ENCODE results near the gene ASXL1.
"Not testable (repeated sequence)": the region's sequence is repeated elsewhere in the genome, so short reads cannot be mapped to it uniquely, and the experiment has no call there.

The ASXL1 gene

DNA sequence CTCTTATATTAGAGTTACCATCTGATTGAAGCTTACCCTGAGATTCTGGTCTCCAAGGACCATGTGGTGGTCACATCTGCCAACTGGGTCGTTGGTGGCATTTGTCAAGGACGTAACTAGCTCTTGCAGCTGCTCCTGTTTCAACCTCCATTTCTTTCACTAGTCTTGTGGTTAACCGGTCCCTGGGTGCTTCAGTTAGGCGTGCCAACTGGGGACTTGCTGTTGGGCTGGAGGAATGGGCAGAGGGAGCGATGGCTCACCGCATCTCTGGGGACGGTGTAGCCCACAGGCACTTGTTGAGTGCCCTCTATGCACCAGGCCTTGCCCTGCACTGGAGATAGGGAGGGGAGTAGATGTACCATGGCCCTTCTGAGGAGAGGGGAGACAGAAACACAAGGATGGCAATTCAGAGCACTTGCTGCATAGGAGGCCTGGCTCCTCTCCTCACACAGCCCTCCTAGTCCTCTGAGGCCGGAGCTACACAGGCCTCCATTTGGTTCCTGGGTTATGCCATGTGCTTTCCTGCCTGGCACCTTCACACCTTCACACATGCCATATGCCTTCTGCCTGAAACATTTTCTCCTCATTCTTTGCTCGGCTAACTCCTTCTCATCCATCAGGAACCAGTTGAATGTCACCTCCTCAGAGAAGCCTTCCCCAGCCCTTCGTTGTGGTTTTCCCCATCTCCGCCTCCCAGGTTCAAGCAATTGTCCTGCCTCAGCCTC is 20.0 kb upstream of the ASXL1 start:
- no peak for DNase-seq

- DNase-seq = no peak
Measured at GRCh38 chr20:32338665-32339064, 19.5 kb upstream of the ASXL1 start.

DNA sequence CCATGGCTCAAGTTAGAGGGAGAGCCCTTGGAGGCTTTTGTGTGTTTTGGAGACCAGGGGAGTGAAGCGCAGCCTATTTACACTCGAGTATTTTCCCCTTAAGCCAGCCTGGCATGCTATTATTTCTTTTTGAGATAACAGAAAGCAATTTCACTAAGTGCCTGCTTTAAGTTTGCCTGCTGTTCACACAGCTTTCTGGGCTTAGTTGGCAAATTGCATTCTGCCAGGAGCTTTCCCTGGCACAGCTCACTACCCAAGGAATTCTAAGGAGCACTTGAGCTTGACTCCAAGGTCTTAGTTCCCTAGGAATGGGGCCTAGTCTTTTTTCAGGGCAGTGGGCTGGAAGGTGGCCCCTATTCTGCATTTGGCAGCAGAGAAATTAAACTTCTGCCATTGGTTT is 19.0 kb upstream of the ASXL1 start:
- DNase-seq = no peak

- DNase-seq = not testable (repeated sequence)
Measured at GRCh38 chr20:32341053-32341452, 17.1 kb upstream of the ASXL1 start.

DNA sequence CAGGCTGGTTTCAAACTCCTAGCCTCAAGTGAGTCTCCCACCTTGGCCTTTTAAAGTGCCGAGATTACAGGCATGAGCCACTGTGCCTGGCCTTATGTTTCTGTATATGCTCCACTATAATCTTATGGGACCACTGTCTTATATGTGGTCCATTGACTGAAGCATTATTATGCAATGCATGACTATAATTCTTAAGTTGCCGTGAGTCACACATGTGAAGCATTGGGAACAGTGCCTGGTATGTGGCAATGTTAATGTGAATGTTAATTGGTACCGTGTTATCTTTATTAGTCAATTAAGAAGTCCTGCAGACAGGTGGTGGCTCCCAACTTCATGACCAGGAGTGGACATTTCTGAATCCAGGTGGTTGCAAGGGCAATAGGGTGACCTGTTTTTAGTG is 14.7 kb upstream of the ASXL1 start:
- DNase-seq = no peak

- DNase-seq = no peak
Measured at GRCh38 chr20:32344835-32345506, 13.2 kb upstream of the ASXL1 start.

GRCh38 chr20:32348207-32348606 is 9.9 kb upstream of the ASXL1 start:
- DNase-seq = no peak

DNA sequence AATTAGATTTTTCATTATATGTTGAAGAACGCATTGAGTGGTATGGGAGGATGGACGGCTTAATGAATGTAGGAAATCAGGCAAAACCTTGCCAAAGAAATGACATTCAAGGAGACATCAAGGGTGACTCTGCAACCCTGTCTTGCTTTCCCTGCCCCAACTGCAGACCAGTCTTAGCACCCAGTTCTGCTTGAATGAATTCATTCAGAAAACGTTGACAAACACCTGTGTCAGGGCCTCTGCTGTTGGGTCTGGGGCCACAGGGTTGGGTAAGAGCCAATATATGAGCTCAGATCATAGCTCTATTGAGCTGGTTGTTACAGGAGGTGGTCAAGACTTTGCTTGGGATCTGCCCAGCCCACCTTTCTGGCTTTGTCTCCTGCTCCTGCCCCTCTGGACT is 7.7 kb upstream of the ASXL1 start:
- DNase-seq = no peak

GRCh38 chr20:32352121-32352720 is 5.9 kb upstream of the ASXL1 start:
- DNase-seq = no peak

DNA sequence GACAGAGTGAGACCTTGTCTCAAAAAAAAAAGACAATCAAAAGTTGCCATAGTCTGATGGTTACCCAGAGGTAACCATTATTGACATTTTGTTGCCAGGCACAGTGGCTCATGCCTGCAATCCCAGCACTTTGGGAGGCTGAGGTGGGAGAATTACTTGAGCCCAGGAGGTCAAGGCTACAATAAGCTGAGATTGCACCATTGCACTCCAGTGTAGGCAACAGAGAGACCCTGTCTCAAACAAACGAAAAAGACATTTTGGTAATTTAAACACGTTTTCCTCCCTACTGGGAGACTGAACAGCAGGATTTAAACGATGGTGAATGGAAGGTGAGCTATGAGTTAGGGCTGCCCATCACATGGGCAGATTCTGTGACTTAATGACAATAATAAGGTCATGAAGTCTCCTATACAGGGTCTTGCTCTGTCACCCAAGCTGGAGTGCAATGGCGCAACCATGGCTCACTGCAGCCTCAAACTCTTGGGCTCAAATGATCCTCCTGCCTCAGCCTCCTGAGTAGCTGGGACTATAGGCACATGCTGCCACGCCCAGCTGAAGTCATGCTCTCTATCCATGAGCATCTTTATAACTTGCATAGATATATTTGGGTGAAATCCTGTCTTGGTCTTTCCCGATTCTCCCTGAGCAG is 4.2 kb upstream of the ASXL1 start:
- DNase-seq = no peak

DNA sequence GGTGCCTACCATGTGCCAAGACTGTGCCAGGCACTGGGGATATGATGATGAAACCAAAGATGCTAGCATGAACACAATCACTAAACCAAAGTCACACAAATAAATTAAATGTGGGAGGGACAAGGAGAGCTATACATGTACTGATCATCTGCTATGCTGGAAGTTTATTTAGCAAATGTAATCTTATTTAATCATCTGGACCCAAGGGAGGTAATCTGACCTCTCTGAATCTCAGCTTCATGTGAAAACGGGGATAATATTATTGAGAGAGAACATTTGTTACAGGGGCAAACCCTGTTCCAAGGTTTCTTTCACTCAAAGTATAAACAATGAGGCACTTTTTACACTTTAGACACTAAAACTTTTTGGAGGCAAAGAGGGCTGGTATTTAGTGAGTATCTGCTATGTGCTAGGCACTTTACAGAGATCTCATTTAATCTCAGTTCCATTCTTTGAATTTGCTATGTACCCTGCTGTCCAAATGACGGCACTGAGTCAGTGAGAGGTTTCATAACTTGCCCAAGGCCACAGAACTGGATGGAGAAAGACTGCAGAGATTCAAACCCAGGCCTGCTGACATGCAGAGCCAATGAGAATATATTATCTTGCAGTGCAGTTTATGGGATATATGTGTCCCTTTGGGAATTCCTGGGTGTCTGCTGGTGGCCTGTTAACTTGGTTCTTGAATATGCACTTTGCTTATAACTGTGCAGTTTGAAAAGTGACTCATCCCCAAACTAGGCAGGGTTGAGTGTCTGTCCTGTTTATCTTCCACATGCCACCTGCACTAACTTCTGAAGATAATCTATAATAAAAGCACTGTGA is 3.3 kb upstream of the ASXL1 start:
- DNase-seq = peak; percentile 65

GRCh38 chr20:32355417-32355841 is 2.7 kb upstream of the ASXL1 start:
- no peak for DNase-seq

- not testable (repeated sequence) for DNase-seq
Measured at GRCh38 chr20:32355907-32356621, 2.1 kb upstream of the ASXL1 start.

DNA sequence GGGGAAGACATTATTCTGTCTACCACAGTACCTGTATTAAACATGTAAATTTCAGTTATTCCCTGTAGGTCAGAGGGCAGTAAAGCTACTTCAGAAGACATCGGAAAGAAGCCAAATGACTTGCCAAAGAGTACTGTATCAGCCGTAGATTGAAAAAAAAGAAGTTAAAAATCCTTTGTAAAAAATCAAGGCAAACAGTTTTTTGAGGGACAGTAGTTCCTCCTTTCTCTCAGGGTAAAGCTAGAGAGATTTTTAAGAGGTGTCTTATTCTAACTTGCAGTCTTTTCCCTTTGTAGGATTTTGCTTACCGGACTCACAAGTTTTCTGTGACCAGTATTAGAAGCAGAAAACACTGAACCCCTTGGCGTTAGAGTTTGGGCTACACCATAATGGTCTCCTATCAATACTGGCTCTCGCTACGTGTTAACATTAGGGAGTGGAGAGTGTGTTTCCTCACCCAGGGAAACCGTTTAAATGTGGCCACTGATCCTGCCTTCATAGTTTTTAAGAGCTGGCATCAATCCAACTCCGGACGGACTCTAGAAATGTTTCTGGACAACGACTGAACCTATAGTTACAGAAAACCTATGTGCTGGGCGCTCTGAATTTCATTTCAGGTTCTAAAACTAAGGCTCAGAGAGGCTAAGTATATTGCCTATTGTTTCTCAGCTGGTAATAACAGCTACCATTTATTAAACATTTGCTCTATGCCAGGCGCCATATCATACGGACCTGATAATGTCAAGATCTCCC is 1.3 kb upstream of the ASXL1 start:
- DNase-seq = peak; percentile 53

DNA sequence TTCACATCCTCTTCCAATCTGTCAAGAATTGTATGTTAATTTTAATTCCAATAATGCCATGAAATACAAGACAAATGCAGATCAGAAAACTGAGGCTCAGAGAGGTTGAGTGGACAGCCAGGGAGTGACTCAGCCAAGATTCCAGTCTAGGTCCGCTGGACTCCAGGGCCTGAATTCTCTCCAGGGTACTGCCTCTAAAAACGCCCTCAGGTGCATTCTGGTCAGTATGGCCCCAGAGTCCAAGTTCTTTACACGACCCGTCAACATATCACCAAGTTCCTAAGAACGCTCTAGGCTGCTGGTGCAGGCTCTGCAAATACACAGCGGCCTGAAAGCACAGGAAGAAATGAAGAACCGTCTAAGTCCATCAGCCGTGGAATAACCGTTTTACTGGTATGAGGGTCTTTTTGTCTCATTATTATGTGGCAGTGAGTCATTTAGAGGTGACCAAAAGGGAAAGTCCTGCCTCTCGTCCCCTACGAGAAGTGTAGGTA is 709 bp upstream of the ASXL1 start:
- no peak for DNase-seq

GRCh38 chr20:32358632-32358882 is 426 bp downstream of the ASXL1 start:
- DNase-seq = no peak

- peak; percentile 73 for DNase-seq
Measured at GRCh38 chr20:32358883-32359632, 927 bp downstream of the ASXL1 start.

- DNase-seq = peak; percentile 50
Measured at GRCh38 chr20:32359633-32360332, 1.7 kb downstream of the ASXL1 start.

- no peak for DNase-seq
Measured at GRCh38 chr20:32360333-32360634, 2.2 kb downstream of the ASXL1 start.

GRCh38 chr20:32362901-32363364 is 4.8 kb downstream of the ASXL1 start:
- DNase-seq = no peak

Measured in hematopoietic multipotent progenitor cell treated with erythropoietin and hydrocortisone succinate and interleukin-3 and kit ligand, for 8 days (in vitro differentiated cells).